Measurements from ENCODE around the gene GBP2.
"Not testable (repeated sequence)": the region's sequence is repeated elsewhere in the genome, so short reads cannot be mapped to it uniquely, and the experiment has no call there.

The GBP2 gene, protein sequence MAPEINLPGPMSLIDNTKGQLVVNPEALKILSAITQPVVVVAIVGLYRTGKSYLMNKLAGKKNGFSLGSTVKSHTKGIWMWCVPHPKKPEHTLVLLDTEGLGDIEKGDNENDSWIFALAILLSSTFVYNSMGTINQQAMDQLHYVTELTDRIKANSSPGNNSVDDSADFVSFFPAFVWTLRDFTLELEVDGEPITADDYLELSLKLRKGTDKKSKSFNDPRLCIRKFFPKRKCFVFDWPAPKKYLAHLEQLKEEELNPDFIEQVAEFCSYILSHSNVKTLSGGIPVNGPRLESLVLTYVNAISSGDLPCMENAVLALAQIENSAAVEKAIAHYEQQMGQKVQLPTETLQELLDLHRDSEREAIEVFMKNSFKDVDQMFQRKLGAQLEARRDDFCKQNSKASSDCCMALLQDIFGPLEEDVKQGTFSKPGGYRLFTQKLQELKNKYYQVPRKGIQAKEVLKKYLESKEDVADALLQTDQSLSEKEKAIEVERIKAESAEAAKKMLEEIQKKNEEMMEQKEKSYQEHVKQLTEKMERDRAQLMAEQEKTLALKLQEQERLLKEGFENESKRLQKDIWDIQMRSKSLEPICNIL

DNA sequence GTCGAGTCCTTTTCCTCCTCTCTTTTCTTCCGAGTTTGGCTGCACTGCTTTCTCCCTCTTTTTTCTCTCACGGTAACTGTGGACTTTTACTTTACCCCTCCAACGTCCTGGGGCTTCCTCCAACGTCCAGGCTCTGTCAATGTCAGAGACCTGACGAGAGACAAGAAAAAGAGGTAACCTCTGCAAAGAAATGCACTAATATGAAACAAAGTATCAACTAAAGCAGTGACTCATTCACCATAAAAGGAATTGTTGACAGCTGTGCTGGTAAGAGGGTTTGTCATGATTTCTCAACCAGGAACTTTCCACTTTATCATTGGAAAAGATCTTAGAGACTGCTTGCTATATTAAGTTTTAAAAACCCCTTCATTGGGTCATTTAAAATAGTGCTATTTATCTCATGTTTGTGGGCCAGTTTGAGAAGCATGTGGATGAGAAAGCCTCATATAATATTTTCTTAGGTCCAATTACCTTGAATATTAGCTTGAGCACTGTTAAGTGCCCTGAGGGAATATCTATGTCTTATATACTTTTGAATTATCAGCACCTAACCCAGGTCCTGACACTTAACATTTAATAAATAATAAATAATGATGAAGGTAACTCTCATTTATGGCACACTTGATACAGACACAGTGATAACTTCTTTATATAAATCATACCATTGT lies at the start of gene GBP2:
Gene GBP2 (minus strand): TSS at position 202 of the 668 bp plus-strand sequence. CDS start 4,148 bp downstream, outside the sequence.
- no peak for DNase-seq (ENCODE audit: low spot score)

DNA sequence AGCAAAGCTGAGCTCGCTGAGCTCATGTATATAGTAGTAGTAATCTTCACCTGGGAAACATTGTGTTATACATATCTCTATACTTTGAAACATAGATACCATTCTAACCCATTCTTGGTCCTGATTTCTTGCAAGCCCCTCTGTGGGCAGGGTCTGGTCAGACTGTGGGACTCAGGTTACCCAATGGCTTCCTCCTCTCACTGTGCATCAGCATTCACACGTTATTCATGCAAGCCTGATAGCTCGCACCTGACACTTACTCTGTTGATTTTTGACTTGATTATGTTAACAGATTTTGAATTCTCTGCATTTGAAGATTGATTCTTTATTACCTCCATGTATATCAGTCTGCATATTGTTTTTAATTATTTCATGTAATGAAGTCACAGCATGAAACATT lies 48.6 kb upstream of the GBP2 start:
- DNase-seq (ENCODE audit: low spot score): no peak

DNA sequence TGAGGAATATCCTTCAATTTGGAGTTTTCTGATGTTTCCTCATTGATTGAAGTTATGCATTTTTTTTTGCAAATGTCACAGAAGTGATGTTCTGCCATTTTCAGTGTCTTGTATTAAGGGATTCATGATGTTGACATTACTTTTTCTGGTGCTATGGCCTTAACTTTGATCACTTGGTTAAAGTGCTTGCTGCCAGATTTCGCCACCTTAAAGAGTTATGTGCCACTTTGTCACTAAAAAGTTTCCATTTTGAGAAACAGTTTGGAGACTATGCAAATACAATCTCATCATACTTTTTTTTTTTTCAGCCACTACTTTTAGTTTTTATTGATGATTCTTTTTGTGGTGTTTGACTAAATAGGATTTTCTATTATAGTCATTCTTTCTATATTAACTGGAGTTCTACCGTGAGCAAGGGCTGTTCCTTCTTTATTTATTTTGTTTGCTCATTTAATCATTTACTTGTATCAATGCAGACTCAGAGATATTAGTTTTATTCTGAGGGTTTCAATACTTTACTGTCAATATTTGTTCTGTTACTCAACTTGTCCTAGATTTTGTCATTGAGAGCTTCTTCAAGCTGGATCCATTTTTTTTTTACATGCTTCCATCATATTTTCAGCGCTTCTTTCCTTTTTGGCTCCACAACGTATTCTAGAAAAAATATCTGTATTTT lies 46.7 kb upstream of the GBP2 start:
- DNase-seq (ENCODE audit: low spot score): no peak

DNA sequence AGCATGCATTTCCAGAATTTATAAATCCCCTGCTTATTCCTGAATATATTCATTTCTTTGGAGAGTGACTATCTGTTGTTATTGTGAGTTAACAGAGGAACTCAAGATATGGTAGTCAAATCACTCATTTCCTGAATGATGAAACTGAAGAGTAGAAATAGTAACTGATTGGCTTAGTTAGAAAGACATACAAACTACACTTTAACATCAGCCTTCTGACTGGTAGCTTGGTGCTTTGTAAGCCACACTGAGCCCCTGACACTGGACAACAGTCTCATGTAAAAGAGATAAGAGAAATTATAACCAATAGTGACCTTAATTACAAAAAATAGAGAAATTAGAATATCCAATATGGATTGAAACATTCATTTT lies 45.1 kb upstream of the GBP2 start:
- no peak for DNase-seq (ENCODE audit: low spot score)

DNA sequence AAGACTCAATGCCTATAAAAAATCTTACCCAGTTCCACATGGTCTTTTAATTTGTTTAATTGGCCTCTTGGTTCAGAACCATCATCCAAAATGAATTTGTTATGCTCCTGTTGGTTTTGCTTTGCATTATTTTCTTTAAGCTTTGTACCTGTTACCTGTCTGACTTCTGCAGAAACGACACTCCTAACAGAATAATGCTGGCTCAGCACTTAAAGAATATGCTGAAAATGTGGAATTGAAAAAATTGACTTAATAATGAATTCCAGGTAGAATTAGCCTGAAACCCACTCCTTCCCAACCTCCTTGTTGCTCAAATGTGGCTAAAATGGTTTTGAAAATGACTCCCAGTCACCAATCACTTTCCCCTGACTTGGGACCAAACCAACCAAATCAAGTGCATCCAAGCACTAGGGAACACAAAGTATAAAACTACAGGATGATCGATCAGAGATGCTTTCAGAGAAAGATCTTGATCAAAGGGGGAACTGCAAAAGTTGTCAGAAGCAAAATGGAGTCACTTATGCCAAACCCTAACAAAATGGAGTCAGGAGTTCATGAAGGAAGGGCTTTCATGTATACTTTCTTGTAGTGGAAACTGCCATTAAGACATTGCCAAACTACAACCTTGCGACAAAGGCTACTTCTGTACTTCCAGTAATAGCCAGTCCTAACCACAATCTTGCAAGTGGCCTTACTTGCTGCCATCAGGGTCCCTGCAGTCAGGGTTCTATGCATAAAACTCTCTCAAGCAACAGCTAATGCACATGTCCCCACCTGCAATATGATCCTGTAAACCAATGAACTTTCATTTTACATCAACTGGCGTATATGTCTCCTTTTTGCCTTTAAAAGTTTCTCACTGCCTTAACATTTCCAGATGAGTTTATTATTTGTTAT lies 44.5 kb upstream of the GBP2 start:
- no peak for DNase-seq (ENCODE audit: low spot score)

DNA sequence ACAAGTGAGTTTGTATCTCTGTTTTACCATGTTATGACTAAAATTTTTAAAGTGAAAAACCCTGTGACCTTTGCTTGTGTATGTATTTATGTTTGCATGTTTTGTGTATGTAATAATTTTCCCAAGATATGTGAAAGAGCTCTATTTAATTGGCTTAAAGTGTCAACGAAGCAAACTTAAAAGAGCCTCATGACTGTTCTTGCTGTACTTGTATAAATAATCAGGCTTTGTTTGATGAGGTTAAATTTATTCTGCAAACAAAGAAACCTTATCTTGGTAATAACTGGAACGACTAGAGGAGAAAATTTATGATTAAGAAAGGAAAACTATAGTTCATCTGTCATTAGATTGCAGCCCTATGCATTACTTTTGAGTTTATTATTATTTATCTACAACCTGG lies 43.3 kb upstream of the GBP2 start:
- no peak for DNase-seq (ENCODE audit: low spot score)

DNA sequence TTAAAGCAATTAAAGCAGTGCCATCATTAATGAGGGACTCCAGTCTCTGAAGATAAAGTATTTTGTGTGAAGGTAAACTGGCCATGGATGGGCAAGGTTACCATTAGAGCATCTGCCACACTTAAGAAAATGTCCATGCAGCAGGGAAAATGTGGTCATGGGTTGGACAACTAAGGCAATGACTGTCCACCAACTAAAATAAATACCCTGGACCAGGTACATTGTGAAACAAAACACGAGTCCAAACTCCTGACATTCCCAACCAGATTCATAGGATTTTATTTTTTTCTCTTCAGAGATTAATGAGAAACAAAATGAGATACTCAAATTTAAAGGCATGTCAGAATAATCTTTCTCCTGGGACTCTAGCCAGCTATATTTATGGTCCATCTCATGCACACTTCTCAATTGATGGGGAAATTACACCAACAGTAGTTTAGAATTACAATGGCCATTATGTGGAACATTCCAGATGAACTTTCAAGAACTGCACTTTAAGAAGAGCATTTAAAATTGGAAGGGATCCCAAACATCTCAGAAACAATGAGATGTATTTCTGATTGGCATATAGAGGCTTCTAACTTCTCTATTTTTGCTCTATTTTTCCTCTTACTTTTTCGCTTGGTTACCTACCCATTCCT lies 41.8 kb upstream of the GBP2 start:
- DNase-seq (ENCODE audit: low spot score): no peak

DNA sequence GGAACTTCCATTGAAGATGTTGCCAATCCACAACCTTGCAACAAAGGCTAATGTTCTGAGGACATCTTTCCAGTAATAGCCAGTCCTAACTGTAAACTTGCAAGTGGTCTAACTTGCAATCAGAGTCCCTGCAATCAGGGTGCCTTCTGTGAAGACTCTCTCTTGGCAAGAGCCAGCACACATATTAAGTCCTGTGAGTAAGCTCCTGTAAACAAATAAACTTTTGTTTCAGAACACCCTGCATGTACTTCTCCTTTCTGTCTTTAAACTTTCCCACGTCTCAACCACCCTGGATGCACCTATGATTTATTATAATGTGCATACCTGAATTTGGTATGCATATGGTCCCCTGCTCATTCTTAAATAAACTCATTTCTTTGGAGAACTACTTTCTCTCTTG lies 40.8 kb upstream of the GBP2 start:
- DNase-seq (ENCODE audit: low spot score): no peak

DNA sequence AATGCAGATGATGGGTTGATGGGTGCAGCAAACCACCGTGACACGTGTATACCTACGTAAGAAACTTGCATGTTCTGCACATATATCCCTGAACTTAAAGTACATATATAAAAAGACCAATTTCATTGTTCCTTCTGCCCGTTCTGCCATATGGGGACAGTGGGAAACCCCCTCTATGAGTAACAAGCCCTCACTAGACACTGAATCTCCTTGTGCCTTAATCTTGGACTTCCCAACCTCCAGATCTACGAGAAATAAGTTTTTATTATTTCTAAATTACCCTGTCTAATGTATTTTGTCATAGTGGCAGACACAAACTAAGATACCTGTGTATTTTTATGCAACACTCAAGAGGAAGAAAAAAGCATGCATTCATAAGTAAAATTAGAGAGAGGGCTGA lies 39.9 kb upstream of the GBP2 start:
- no peak for DNase-seq (ENCODE audit: low spot score)

DNA sequence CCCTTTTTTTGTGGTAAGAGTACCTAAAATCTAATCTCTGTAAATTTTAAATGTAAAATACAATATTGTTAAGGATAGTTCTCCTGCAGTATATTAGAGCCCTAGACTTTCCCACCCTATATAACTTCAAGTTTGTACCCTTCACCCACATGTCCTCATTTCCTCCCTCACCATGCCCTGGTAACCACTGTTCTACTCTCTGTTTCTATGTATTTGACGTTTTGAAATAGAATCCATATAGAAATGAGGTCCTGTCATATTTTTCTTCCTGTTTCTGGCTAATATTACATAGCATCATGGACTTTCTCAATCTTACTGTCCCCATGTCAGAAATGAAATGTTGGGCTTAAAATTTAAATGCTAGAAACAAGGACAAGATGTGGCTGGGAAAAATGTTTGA lies 25.1 kb upstream of the GBP2 start:
- no peak for DNase-seq (ENCODE audit: low spot score)

DNA sequence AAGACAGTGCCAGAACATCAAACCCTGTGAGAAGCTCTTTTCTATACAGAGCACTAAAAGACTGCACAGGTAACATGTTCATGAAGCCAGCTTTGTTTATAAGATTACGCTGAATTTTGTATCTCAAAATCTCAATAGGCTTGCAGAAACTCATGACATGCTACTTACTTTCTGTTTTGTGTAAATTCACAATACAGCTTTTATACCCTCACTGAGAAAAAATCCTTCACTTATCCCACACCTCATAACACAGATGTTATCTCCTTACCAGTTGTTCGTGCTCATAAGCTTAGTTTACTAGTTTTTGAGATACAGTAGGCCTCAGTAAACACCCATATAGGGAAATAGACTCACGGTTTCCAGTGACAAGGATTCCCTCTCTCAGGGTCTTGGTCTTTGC lies 24.1 kb upstream of the GBP2 start:
- no peak for DNase-seq (ENCODE audit: low spot score)

DNA sequence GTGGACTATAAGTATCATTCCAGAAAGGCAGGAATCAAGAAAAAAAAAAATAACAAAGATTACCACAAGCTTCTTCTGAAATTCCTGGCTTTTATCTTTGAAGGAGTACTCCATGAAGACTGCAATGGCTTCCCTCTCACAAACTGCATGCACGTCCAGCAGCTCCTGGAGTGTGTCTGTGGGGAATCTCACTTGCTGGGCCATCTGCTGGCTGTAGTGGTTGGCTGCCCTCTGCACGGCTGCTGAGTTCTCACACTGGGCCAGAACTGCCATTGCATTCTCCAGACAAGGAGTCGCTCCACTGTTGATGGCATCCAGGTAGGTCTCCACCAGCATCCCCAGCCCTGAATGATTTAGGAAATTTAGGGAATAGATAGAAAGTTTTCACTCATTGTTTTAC lies 23.3 kb upstream of the GBP2 start:
- DNase-seq (ENCODE audit: low spot score): no peak

DNA sequence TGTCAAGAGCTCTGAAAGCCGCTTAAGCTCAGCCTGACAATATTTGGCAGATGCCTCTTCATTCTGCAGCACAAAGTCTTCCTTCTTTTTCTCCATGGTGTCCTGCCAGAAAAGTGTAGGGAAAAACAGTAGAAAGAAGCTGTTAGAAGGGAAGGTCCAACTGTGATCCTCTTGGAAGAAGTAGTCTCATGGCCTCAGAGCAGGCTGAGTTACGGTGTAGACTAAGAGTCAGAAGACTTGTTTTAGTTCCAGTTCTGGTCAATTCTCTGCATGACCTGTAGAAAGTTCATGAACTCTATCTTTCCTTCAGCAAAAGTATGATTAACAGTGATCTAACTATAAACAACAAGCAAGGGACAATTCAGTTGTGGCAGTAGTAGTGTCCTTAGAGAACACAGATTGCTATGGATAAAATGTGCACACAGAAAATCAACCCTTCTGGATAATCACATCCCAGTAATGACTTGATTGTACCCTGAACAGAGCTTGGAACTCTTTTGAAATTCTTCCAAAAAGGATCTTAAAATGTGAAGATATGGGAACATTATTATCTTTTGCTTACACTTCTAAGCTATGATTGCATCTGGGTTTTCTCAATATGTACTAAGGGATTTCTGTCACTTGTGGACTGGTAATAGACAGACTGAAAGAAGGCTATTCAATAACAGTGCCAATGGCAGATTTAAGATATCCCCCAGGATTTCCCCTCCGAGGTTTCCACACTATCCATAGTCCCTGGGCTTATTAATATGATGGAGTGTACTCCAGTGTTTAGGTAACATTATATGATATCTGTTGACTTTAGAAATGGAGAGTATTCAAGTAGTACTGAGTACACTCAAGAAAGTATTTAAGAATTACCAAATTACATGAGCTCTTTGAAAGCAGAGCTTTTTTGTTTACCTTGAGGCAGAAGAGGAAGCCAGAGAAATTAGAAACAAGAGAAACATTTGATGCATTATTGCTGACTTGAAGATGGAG lies 22.1 kb upstream of the GBP2 start:
- no peak for DNase-seq (ENCODE audit: low spot score)

DNA sequence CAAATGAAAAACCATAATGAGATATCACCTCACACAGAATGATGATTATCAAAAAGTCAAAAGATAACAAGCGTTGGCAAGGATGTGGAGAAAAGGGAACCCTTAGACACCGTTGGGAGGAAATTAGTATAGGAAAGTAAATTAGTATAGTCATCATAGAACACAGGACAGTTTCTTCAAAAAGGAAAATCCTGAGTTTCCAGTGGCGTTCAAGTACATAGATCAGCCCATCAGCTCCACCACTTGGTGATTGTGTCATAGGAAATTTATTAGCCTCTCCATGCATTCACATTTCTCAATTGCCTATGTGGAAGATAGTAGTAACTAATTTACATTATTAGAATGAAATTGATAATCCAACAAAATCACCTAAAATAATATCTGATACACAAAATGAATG lies 20.8 kb upstream of the GBP2 start:
- DNase-seq (ENCODE audit: low spot score): no peak

DNA sequence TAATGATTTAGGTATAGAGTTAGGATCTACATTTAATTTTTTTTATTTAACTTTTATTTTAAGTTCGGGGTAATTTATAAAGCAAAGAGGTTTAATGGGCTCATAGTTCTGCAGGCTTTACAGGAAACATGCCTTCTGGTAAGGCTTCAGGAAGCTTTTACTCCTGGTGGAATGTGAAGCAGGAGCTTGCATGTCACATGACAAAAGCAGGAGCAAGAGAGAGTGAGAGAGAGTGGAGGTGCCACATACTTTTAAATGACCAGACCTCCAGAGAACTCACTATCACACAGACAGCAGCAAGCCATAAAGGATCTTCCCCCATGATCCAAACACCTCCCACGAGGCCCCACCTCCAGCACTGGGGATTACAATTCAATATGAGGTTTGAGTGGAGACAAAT lies 17.6 kb upstream of the GBP2 start:
- no peak for DNase-seq (ENCODE audit: low spot score)

DNA sequence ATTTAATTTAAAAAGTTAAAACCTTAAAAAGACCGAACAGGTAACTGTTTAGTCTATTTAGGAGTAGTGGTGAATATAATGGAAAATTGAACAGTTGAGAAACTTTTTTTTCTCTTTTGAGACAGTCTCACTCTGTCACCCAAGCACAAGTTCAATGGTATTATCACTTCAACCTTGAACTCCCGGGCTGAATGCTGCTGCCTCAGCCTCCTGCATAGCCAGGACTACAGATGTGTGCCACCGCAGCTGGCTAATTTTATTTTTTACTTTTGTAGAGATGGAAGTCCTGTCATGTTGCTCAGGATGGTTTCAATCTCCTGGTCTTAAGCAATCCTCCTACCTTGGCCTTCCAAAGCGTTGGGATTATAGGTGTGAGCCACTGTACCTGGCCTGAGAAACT lies 16.2 kb upstream of the GBP2 start:
- DNase-seq (ENCODE audit: low spot score): no peak

DNA sequence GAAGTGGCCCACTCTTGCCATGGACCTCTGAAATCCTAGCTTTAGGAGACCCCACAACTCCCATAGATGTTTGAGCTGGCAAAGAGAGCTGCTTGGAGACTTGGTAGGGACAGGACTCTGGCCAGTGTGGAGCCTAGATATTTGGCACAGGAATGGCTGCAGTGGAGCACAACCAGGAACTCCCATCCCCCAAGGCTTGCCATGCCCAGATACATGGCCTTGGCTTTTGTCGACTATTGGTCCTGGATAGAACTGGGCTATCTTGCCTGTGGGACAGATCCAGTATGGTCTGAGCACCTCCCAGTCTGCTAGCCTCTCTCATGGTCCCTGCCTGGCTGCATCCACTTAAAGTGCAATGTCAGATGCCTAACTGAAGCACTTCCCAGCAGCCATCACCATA lies 7.8 kb upstream of the GBP2 start:
- DNase-seq (ENCODE audit: low spot score): no peak

DNA sequence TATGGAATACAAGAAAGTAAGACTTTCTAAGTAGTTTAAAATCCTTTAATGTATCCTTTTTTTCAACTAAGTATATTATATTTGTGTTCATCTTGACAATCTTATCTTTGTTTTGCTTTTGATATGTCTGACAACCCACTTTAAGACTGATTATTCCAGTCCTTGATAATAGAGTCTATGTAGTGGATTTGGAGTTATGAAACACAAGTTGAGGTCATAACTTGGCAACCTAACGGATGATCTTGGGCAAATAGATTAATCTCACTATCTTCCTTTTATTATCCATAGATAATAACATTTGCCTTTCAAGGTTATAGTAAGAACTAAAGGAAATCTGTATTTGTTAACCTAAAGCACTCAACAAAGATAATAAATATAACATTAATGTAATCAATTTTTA lies 4.8 kb upstream of the GBP2 start:
- no peak for DNase-seq (ENCODE audit: low spot score)

DNA sequence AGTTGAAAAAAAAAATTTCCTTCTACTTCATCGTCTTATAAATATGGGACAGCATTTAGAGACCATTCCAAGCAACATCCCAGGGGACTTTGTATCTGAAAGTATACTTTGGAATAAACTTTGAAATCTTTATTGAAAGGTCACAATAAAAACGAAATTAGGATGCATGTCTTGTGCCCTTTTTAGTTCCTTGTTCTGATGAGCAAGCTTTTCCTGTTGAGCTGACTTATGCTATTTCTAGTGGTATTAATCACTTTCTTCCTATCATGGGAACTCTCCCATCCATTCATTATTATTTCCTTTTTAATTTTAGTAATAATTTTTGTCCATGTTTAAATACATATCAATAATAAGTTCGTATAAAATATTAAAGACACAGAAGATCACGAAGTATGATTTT lies 4.0 kb upstream of the GBP2 start:
- DNase-seq (ENCODE audit: low spot score): no peak

DNA sequence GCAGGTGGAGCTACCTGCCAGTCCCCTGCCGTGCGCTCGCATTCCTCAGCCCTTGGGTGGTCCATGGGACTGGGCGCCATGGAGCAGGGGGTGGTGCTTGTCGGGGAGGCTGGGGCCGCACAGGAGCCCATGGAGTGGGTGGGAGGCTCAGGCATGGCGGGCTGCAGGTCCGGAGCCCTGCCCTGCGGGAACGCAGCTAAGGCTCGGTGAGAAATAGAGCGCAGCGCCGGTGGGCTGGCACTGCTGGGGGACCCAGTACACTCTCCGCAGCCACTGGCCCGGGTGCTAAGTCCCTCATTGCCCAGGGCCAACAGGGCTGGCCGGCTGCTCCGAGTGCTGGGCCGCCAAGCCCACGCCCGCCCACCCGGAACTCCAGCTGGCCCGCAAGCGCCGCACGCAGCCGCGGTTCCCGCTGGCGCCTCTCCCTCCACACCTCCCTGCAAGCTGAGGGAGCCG lies 2.1 kb upstream of the GBP2 start:
- not testable (repeated sequence) for DNase-seq (ENCODE audit: low spot score)
